Pancreas (tissue), 10 donors: ENCODE results near the gene PTPN1. TPM values are rescaled to one million over a fixed set of nuclear protein-coding genes. Genes with fewer than 3 reads are reported as not detected.

ENCODE experiments used
- ATAC-seq, 4 donors: fragments of 200-7000 bp; cut with Tn5 transposase; one replicate each; pipeline versions ENCODE4 v1.8.0 to v1.9.1; 2020; ENCODE audit warnings: mild to moderate bottlenecking in 4 of 4, moderate library complexity in 4 of 4
- DNase-seq, 6 donors: peaks; one replicate each; pipeline ENCODE4 v3.0.0-alpha.2; 2020
- FAIRE-seq: peaks from 2 replicates; lab custom pipeline; 2012; peaks lifted over from hg19 to GRCh38; lab: Jason Lieb, UNC
- H3K27ac ChIP-seq, 4 donors: fragments of 200-600 bp; sonication (generic); 1 replicate in 3 of 4; 2 replicates in 1 of 4; pipeline versions ENCODE4 v1.5.0 to v1.8.0; 2020
- H3K27me3 ChIP-seq, 4 donors: fragments of 200-600 bp; one replicate each; pipeline ENCODE4 v1.8.0; 2021
- H3K36me3 ChIP-seq, 3 donors: fragments of 200-600 bp; sonication (generic) in 1 of 3; one replicate each; pipeline versions ENCODE4 v1.5.0 to v1.8.0; 2020 to 2021
- H3K4me1 ChIP-seq, 3 donors: fragments of 200-600 bp; one replicate each; pipeline ENCODE4 v1.8.0; 2021
- H3K4me3 ChIP-seq, 4 donors: fragments of 200-600 bp; sonication (generic) in 2 of 4; one replicate each; pipeline versions ENCODE4 v1.5.0 to v1.8.0; 2020 to 2021
- H3K9me3 ChIP-seq, 4 donors: fragments of 200-600 bp; one replicate each; pipeline ENCODE4 v1.8.0; 2021
- WGBS, 2 donors: extraction: QIAGEN DNeasy Blood & Tissue Kit; methylation state at CpG; one replicate each; pipeline ENCODE4 v1.1.7; 2013; 5-methylcytosine and 5-hydroxymethylcytosine counted together
- intact Hi-C, 3 donors: fragments of 100-400 bp; cut with DNase I; formaldehyde crosslinking; loops; one replicate each; pipeline versions ENCODE4 v1.11.1 to v1.14.2; 2022
- polyA plus RNA-seq, 2 donors: library from polyadenylated mRNA; stranded (reverse); fragments of 200-250 nt; gene quantifications; one replicate each; pipeline ENCODE4 v1.2.3, GENCODE V29; 2013
- total RNA-seq, 6 donors: library from RNA; stranded (reverse); fragmentation: NEBNext Ultra II Directional in 4 of 6; extraction: Animal tissue kit (Norgen Biotek cat#: 25700) in 4 of 6; gene quantifications; one replicate each; pipeline versions ENCODE4 v1.2.1 to v1.2.4, GENCODE V29; 2021 to 2023
- TF ChIP-seq, protein P1 (sequence below), 4 donors: fragments of 200-600 bp; sonication (generic) in 3 of 4; IDR thresholded peaks; one replicate each; pipeline versions ENCODE4 v1.5.0 to v1.8.0; 2021; ENCODE audit warnings: antibody characterized with exemption in 4 of 4
- donor health status: healthy with polysubstance abuse.
- donor health status: DM: no; HTN: no; CAD: no; lungs with moderate emphysema.
- donor health status: DM: no; HTN: no; CAD: no.
- donor health status: control.
- donor health status: control.
- donor health status: Bipolar disorder and iron deficiency.
- donor health status: DM: yes; HTN: yes; CAD: no.
- donor health status: DM: no; HTN: no; CAD: no.
- donor health status: DM: no; HTN: no; CAD: no.
- donor health status: DM: yes; HTN: yes; CAD: no.

The PTPN1 gene
- total and polyA plus RNA-seq, 8 donors = 6.0 to 12.4 (median 8.6) TPM

DNA sequence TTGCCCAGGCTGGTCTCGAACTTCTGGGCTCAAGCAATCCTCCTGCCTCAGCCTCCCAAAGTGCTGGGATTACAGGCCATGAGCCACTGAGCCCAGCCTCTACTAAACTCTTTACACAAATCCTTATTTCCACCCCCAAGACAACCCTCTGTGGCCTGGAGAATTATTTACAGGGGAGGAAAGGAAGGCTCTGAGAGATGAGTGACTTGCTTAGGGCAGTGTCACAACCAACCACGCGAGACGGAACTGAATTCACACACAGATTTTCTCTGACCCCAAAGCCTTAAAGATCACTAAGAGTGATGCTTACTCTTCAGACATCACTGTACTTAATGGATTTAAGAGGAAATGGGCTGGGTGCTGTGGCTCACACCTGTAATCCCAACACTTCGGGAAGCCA, 95.0 kb downstream of the PTPN1 start:
- Histone ChIP-seq H3K27me3 (no peaks in the 10 kb centered on the region), H3K36me3 (no peaks in the 10 kb centered on the region), H3K4me1 (no peaks in the 10 kb centered on the region), H3K9me3 (no peaks in the 10 kb centered on the region), H3K27ac (no peak overlapping the region), H3K4me3 (no peak overlapping the region)
- intact Hi-C loops = no loop called here
- ATAC-seq = no peak
- WGBS, 2 donors = 89 to 97% methylated on average over 5 of the region's 5 CpGs
- no peak for DNase-seq
- FAIRE-seq = no peak
- TF ChIP-seq, protein P1, sequence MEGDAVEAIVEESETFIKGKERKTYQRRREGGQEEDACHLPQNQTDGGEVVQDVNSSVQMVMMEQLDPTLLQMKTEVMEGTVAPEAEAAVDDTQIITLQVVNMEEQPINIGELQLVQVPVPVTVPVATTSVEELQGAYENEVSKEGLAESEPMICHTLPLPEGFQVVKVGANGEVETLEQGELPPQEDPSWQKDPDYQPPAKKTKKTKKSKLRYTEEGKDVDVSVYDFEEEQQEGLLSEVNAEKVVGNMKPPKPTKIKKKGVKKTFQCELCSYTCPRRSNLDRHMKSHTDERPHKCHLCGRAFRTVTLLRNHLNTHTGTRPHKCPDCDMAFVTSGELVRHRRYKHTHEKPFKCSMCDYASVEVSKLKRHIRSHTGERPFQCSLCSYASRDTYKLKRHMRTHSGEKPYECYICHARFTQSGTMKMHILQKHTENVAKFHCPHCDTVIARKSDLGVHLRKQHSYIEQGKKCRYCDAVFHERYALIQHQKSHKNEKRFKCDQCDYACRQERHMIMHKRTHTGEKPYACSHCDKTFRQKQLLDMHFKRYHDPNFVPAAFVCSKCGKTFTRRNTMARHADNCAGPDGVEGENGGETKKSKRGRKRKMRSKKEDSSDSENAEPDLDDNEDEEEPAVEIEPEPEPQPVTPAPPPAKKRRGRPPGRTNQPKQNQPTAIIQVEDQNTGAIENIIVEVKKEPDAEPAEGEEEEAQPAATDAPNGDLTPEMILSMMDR (IDR thresholded peaks at IDR 0.05) = no peak

DNA sequence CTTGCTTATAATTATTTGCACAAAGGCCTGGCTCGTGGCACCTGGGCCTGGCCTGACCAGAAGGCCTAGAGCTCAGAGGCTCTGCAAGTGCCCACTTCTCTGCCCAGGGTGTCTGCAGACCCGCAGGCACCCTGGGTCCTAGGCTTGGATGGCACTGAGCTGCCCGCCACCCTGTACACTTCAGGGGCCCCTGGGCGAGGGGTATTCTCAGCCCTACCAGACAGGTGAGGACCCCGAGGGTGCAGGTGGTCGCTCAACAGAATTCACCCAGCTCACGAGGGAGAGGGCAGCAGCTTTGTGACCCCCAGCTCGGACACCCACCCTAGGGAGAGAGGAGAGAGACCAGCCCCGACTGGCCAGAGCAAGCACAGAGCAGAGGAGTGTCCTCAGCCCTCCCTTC, 97.3 kb downstream of the PTPN1 start:
- Histone ChIP-seq H3K36me3 (no peaks in the 10 kb centered on the region), H3K27me3 (no peaks in the 10 kb centered on the region), H3K9me3 (no peaks in the 10 kb centered on the region), H3K4me3 (no peak overlapping the region), H3K27ac (no peak overlapping the region), H3K4me1 (no peaks in the 10 kb centered on the region)
- DNase-seq = peak in 1 of 6 donors; percentile 15
- no peak for ATAC-seq
- TF ChIP-seq, protein P1 (IDR thresholded peaks at IDR 0.05) = no peak
- intact Hi-C loops = no loop called here
- 83 to 84% methylated on average over 9 of the region's 9 CpGs for WGBS, 2 donors
- no peak for FAIRE-seq

DNA sequence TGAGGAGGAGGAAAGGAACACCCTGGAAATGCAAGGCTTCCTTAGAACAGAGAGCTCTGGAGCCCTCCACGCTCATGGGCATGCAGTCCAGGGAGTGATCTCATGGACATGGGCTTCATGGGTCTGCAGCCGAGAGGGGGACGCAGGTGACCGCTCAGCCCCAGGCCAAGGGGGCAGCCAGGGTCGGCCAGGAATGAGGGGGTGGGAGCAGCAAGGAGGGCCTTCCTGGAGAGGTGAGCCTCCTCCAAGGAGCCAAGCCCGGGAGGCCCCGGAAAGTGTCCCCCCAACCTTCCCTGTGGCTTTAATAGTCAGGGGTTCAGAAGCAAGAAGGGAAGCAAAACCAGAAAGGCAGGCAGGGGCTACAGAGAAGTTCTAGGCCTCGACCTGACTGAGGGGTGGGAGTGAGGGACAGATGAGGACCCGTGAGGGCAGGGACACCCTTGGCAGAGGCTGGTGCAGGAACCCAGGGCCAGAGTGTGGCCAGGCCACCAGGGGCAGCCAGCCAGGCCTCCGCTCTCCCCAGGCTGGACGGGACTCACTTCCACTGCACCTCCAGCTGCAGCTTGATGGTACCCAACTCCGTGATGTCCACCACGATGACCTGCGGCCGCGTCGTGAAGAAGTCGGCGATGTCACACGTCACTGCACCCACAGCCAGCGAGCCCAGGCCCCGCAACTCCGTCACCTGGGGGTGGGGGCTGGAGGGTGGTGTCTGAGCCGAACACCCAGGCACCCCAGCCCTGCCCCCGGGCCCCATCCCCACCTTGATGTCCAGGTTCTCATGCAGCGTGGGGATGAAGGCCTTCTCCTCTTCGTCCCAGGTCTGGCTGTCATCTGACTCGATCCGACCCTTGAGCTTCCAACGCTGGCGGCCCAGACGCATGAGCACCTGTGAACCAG, 97.9 kb downstream of the PTPN1 start:
- FAIRE-seq (no peak), DNase-seq (peak in 1 of 6 donors; percentile 17), ATAC-seq (no peak)
- H3K27me3 ChIP-seq = no peaks in the 10 kb centered on the region
- no peaks in the 10 kb centered on the region for H3K9me3 ChIP-seq
- TF ChIP-seq, protein P1 (IDR thresholded peaks at IDR 0.05) = no peak
- intact Hi-C loops = no loop called here
- H3K36me3 ChIP-seq = no peaks in the 10 kb centered on the region
- 90 to 91% methylated on average over 30 to 32 of the region's 32 CpGs for WGBS, 2 donors
- no peak overlapping the region for H3K27ac ChIP-seq
- no peak overlapping the region for H3K4me3 ChIP-seq
- no peaks in the 10 kb centered on the region for H3K4me1 ChIP-seq

DNA sequence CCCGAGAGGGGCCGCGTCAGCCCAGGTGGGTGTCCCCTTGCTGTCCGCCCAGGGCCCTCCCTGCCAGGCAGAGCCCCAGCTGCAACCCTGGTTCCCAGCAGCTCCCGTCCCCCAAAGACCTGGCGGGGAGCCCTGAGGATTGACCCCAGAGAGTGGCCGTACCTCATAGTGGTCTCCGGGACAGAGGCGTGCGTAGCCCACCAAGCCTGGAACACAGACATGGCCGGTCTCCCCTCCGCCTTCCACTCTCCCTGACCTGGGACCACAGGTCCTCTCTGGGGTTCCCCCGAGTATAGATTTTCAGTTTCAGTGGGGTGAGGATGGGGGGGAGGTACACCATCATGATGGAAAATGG, 98.5 kb downstream of the PTPN1 start:
- Histone ChIP-seq H3K27ac (no peak overlapping the region), H3K9me3 (no peaks in the 10 kb centered on the region), H3K4me1 (no peaks in the 10 kb centered on the region), H3K4me3 (no peak overlapping the region), H3K36me3 (no peaks in the 10 kb centered on the region), H3K27me3 (no peaks in the 10 kb centered on the region)
- ATAC-seq (no peak), DNase-seq (peak in 1 of 6 donors; percentile 36), FAIRE-seq (no peak)
- WGBS, 2 donors = 94 to 99% methylated on average over 13 of the region's 13 CpGs
- TF ChIP-seq, protein P1 (IDR thresholded peaks at IDR 0.05) = no peak
- intact Hi-C loops = no loop called here

DNA sequence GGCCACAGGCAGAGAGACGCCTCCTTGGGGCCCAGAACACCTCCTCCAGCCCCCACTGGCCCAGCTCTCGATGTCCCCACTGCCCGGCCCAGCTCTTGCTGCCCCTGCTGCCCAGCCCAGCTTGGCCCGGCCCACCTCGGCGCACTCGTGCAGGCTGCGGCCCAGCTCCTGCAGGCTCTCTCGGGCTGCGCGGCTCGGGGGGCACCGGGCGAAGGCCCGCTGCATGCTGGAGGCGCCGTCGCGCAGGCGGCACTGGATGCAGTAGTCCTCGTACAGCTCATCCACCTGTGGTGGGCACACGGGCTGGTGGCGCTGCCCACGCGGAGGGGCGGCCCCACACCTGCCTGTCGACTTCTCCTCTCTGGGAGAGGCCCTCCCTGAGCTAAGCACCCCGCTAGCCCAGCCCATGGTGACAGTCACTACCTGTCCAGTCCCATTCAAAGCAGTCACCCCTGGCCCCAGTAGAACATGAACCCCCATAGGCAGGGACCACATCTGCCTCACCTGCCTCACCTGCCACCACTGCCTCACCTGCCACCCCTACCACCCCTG, 99.3 kb downstream of the PTPN1 start:
- DNase-seq = peak in 2 of 6 donors; percentile 20 to 60
- no peak for ATAC-seq
- H3K9me3 ChIP-seq = no peaks in the 10 kb centered on the region
- intact Hi-C loops = no loop called here
- H3K27me3 ChIP-seq = no peaks in the 10 kb centered on the region
- 94 to 97% methylated on average over 26 to 28 of the region's 28 CpGs for WGBS, 2 donors
- H3K36me3 ChIP-seq = no peaks in the 10 kb centered on the region
- H3K27ac ChIP-seq = no peak overlapping the region
- no peak for FAIRE-seq
- no peak overlapping the region for H3K4me3 ChIP-seq
- TF ChIP-seq, protein P1 (IDR thresholded peaks at IDR 0.05) = no peak
- no peaks in the 10 kb centered on the region for H3K4me1 ChIP-seq
